ENCODE measurements around the gene S100A7A. TPM values are rescaled to one million over a fixed set of nuclear protein-coding genes. Genes with fewer than 3 reads are reported as not detected.

S100A7A gene
- total and polyA plus RNA-seq, 2 of the 8 experiments (the other 6 are each of a cell fraction or from before 2014, with no cell fraction given), result not detected

DNA sequence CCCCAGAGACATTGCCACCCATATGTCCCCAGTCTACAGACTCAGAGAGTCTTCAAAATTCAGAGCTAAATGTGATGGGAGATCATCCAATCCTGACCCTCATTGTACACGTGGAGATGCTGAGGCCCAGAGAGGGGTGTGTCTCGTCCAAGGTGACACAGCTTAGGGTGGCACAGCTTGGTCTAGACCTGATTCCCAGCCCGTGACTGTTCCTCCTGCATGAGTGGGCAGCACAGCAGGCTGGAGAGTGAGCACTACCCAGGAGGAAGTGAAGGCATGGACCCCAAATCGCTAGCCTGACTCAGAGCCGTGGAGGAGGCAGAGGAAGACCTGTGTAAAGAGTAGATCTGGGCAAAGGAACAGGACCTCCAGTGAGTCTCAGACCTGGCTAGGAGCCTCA lies 27.8 kb downstream of the S100A7A start:
- Histone ChIP-seq H3K4me2 (ENCODE audit: insufficient read depth in 1 of 2, low read depth in 2 of 2, low read length in 2 of 2) (no peak overlapping the region), H2AK5ac (ENCODE audit: low read depth, low read length) (no peak overlapping the region), H3K36me3 (ENCODE audit: control insufficient read depth in 2 of 4, insufficient read depth in 4 of 4, low read length in 3 of 4) (no peaks in the 10 kb centered on the region), H4K20me1 (replicated peaks in 1 of 2; ENCODE audit: control insufficient read depth in 1 of 2, insufficient read depth in 2 of 2, low read length in 2 of 2) (no peaks in the 10 kb centered on the region), H3K4ac (replicated peaks; ENCODE audit: insufficient read length, low read depth, low read length) (no peak overlapping the region), H2BK120ac (replicated peaks; ENCODE audit: low read depth, low read length) (no peak overlapping the region), H2BK15ac (ENCODE audit: low read length) (no peak overlapping the region), H4K5ac (ENCODE audit: insufficient read length, low read depth, low read length) (no peak overlapping the region), H3K4me1 (replicated peaks in 1 of 4; ENCODE audit: control insufficient read depth in 3 of 4, insufficient read depth in 4 of 4, low read length in 3 of 4) (no peaks in the 10 kb centered on the region), H2BK12ac (ENCODE audit: low read depth, low read length) (no peak overlapping the region), H4K91ac (replicated peaks; ENCODE audit: insufficient read length, low read length) (no peak overlapping the region), H3K23me2 (ENCODE audit: low read depth, low read length) (no peaks in the 10 kb centered on the region), H3K18ac (ENCODE audit: extremely low read depth, low read length) (no peak overlapping the region), H4K8ac (ENCODE audit: extremely low read depth, insufficient read depth, low read length) (no peak overlapping the region), H3K56ac (replicated peaks; ENCODE audit: insufficient read length, low read depth, low read length) (no peak overlapping the region), H3K9me3 (ENCODE audit: insufficient read depth in 2 of 2, low read depth in 1 of 2, low read length in 1 of 2) (0 out of 4 replicates have a peak, but pooled peaks cover 0 to 2% of the 10 kb centered on the region in 2 experiments), H3K14ac (ENCODE audit: insufficient read length) (no peak overlapping the region), H2BK5ac (ENCODE audit: low read depth, low read length) (no peak overlapping the region), H3K9ac (replicated peaks in 1 of 4; ENCODE audit: extremely low read depth in 1 of 4, low read depth in 3 of 4, low read length in 3 of 4) (no peak overlapping the region), H3K27me3 (replicated peaks in 1 of 4; ENCODE audit: control insufficient read depth in 3 of 4, extremely low read depth in 1 of 4, insufficient read depth in 3 of 4, low read length in 3 of 4) (no peaks in the 10 kb centered on the region; a peak in 1 of 7 replicates), H2BK20ac (ENCODE audit: low read length) (no peak overlapping the region), H3K79me2 (ENCODE audit: control insufficient read depth in 1 of 2, insufficient read depth in 2 of 2, low read length in 2 of 2) (no peaks in the 10 kb centered on the region), H3K79me1 (ENCODE audit: low read depth, low read length) (no peaks in the 10 kb centered on the region), H2AFZ (ENCODE audit: low read length) (no peak overlapping the region), H3K23ac (ENCODE audit: insufficient read length) (no peak overlapping the region), H3K4me3 (ENCODE audit: extremely low read depth in 1 of 4, insufficient read depth in 2 of 4, low read depth in 3 of 4, low read length in 4 of 4) (no peak overlapping the region), H3K27ac (ENCODE audit: low read depth, low read length) (no peak overlapping the region)
- ChIA-PET POLR2A (ENCODE audit: partially characterized antibody) (no interaction called here), CTCF (ENCODE audit: partially characterized antibody) (interaction anchor here (0.7 to 1.6 kb wide), 5 partner anchors 15 to 1599 kb away, joined by 3 to 7 read pairs (median 3); no protein-coding TSS in a partner anchor)
- DNase-seq (ENCODE audit: low read depth in 1 of 2, low spot score in 2 of 2) (no peak), FAIRE-seq (no peak)
- 74% methylated on average over 5 of the region's 5 CpGs; no CpG with 5 or more reads in 1 of the 2 experiments for WGBS, 2 experiments (ENCODE audit: extremely low coverage in 1 of 2, insufficient coverage in 1 of 2, insufficient read length in 1 of 2, insufficient replicate concordance in 2 of 2, low coverage in 1 of 2, low lambda C conversion rate in 2 of 2, missing lambda C conversion rate in 1 of 2)
- TF ChIP-seq BACH1 (IDR thresholded peaks at IDR 0.05; ENCODE audit: low read length), result no peak
- no peak for TF ChIP-seq CTBP2 (IDR thresholded peaks at IDR 0.05; ENCODE audit: borderline replicate concordance, insufficient read depth, insufficient read length, low read length)
- TF ChIP-seq RAD21 (IDR thresholded peaks at IDR 0.05 in 1 of 2, conservative IDR thresholded peaks at IDR 0.05 in 1 of 2; ENCODE audit: low read depth in 2 of 2, low read length in 2 of 2), result no peak
- TF ChIP-seq ZNF274 (IDR thresholded peaks at IDR 0.05; ENCODE audit: borderline replicate concordance, extremely low read depth, low read length), result no peak
- no peak for TF ChIP-seq CBX8 (IDR thresholded peaks at IDR 0.05; ENCODE audit: borderline replicate concordance, low read depth, low read length)
- no peak for TF ChIP-seq CHD1 (IDR thresholded peaks at IDR 0.05; ENCODE audit: low read depth, low read length)
- TF ChIP-seq NANOG (IDR thresholded peaks at IDR 0.05; ENCODE audit: insufficient read depth, low read depth, low read length, poor library complexity, severe bottlenecking), result no peak
- no peak for TF ChIP-seq SIRT6 (IDR thresholded peaks at IDR 0.05; ENCODE audit: low read length)
- TF ChIP-seq HDAC2 (IDR thresholded peaks at IDR 0.05; ENCODE audit: borderline replicate concordance in 1 of 2, low read depth in 2 of 2, low read length in 2 of 2), result no peak
- TF ChIP-seq PHF8 (conservative IDR thresholded peaks at IDR 0.05; ENCODE audit: low read depth, low read length), result no peak
- TF ChIP-seq POU5F1 (IDR thresholded peaks at IDR 0.05; ENCODE audit: low read depth, low read length), result no peak
- no peak for TF ChIP-seq EZH2 (IDR thresholded peaks at IDR 0.05; ENCODE audit: low read depth, low read length, severe bottlenecking)
- no peak for TF ChIP-seq HDAC6 (IDR thresholded peaks at IDR 0.05; ENCODE audit: low read depth, low read length)
- TF ChIP-seq CBX5 (IDR thresholded peaks at IDR 0.05; ENCODE audit: low read depth, low read length), result no peak
